ENCODE measurements around the gene BLOC1S1. TPM values are rescaled to one million over a fixed set of nuclear protein-coding genes. Genes with fewer than 3 reads are reported as not detected.

Gene BLOC1S1
- total and polyA plus RNA-seq, 10 of the 15 experiments (the other 5 are each of a cell fraction or from before 2014, with no cell fraction given) = 126 to 285 (median 166) TPM

- H3K4me3 ChIP-seq = no peak overlapping the region
- no peak overlapping the region for H3K27ac ChIP-seq (ENCODE audit: control insufficient read depth, insufficient read depth)
- no peaks in the 10 kb centered on the region for H3K79me2 ChIP-seq (ENCODE audit: control insufficient read depth, insufficient read depth, low read length)
- 46% methylated on average over 6 of the region's 6 CpGs for WGBS (ENCODE audit: insufficient coverage, insufficient replicate concordance, low lambda C conversion rate, missing lambda C conversion rate)
- no peaks in the 10 kb centered on the region for H3K27me3 ChIP-seq (replicated peaks in 1 of 2; ENCODE audit: control insufficient read depth in 2 of 2, insufficient read depth in 2 of 2, low read length in 1 of 2)
- TF ChIP-seq MTA2 (IDR thresholded peaks at IDR 0.05; ENCODE audit: low read depth) = no peak
- TF ChIP-seq STAT3 (IDR thresholded peaks at IDR 0.05; ENCODE audit: low read depth, low read length) = no peak
- no peak for TF ChIP-seq MYC (IDR thresholded peaks at IDR 0.05; ENCODE audit: insufficient read depth, insufficient read length, insufficient replicate concordance, low read length, severe bottlenecking)
- TF ChIP-seq TARDBP (IDR thresholded peaks at IDR 0.05; ENCODE audit: borderline replicate concordance) = no peak
- no peak for TF ChIP-seq ELK1 (IDR thresholded peaks at IDR 0.05; ENCODE audit: low read depth, low read length)
- no peak for TF ChIP-seq CTCF (IDR thresholded peaks at IDR 0.05 in 2 of 3, conservative IDR thresholded peaks at IDR 0.05 in 1 of 3; ENCODE audit: control insufficient read depth in 2 of 3, extremely low read depth in 1 of 3, insufficient read depth in 1 of 3, low read depth in 3 of 3, low read length in 3 of 3)
- no peak for TF ChIP-seq ESRRA (IDR thresholded peaks at IDR 0.05; ENCODE audit: low read length)
- no peak for TF ChIP-seq SREBF2 (IDR thresholded peaks at IDR 0.05; ENCODE audit: low read length)
- TF ChIP-seq NR2C2 (IDR thresholded peaks at IDR 0.05; ENCODE audit: borderline replicate concordance, control insufficient read depth, insufficient read length, low read depth) = no peak
- TF ChIP-seq NFYB (IDR thresholded peaks at IDR 0.05; ENCODE audit: insufficient read depth, low read depth, low read length) = no peak
- no peak for TF ChIP-seq NBN (IDR thresholded peaks at IDR 0.05)
- no peak for TF ChIP-seq IKZF1 (conservative IDR thresholded peaks at IDR 0.05)
- TF ChIP-seq RB1 (IDR thresholded peaks at IDR 0.05; ENCODE audit: borderline replicate concordance) = no peak
- TF ChIP-seq BCL11A (IDR thresholded peaks at IDR 0.05; ENCODE audit: low read depth, low read length) = no peak
- no peak for TF ChIP-seq PAX8 (IDR thresholded peaks at IDR 0.05)
- no peak overlapping the region for H2AFZ ChIP-seq (ENCODE audit: control insufficient read depth, low read depth, low read length)
- BruUV-seq (replicated peaks) = no TSS peak
- H3K9ac ChIP-seq (ENCODE audit: control insufficient read depth, insufficient read depth, low read length) = no peak overlapping the region
- POLR2A ChIA-PET = no interaction called here
- no peaks in the 10 kb centered on the region for H3K9me3 ChIP-seq (replicated peaks; ENCODE audit: control insufficient read depth, insufficient read depth, low read length)
- no peak for FAIRE-seq
- DNase-seq (ENCODE audit: low read depth, low spot score) = no peak
- H4K20me1 ChIP-seq (ENCODE audit: control insufficient read depth, insufficient read depth) = no peaks in the 10 kb centered on the region
- no peak for ATAC-seq
- SMC1A ChIA-PET (ENCODE audit: uncharacterized antibody, unreplicated experiment) = no interaction called here
- intact Hi-C loops (cut with micrococcal nuclease; ENCODE audit: unreplicated experiment) (no loop called here), in situ Hi-C loops (cut with MboI) (no loop called here)
- RAD21 ChIA-PET (ENCODE audit: unreplicated experiment) = no interaction called here
- CTCF ChIA-PET = interaction anchor here (0.8 kb wide), 1 partner anchor 14 kb away, joined by 3 read pairs; no protein-coding TSS in a partner anchor
- H3K36me3 ChIP-seq (ENCODE audit: control insufficient read depth in 2 of 2, insufficient read depth in 2 of 2, low read length in 1 of 2) = no peaks in the 10 kb centered on the region
- H3K4me1 ChIP-seq (ENCODE audit: control insufficient read depth, insufficient read depth, low read length) = no peaks in the 10 kb centered on the region
- H3K4me2 ChIP-seq (ENCODE audit: control insufficient read depth, insufficient read depth) = no peak overlapping the region
Observed at GRCh38 chr12:55696141-55696540, 19.7 kb upstream of the BLOC1S1 start.

Measured in GM12878 (cell line).